DND-41 (cell line): ENCODE measurements around the gene SLC40A1.

ENCODE experiments used
- ATAC-seq: fragments of 200-7000 bp; cut with Tn5 transposase; 3 replicates; pipeline ENCODE4 v1.9.1; 2021; ENCODE audit warnings: low read depth; ENCODE audit not compliant: insufficient read depth
- DNase-seq: peaks from one replicate; pipeline ENCODE4 v3.0.0-alpha.2; 2020
- H2AFZ ChIP-seq: 2 replicates; pipeline ENCODE4 v1.6.0; 2012; ENCODE audit warnings: low read depth, low read length
- H3K27ac ChIP-seq: 2 replicates; pipeline ENCODE4 v1.5.1; 2012; ENCODE audit warnings: low read length, inconsistent platforms
- H3K27me3 ChIP-seq: fragments of 200-600 bp; sonication (generic); 2 replicates; pipeline ENCODE4 v1.6.0; 2012; ENCODE audit warnings: low read length, mild to moderate bottlenecking, inconsistent platforms; ENCODE audit not compliant: insufficient read depth, poor library complexity
- H3K36me3 ChIP-seq: 2 replicates; pipeline ENCODE4 v1.5.1; 2012; ENCODE audit warnings: low read length, inconsistent platforms; ENCODE audit not compliant: insufficient read depth
- H3K4me1 ChIP-seq: 2 replicates; pipeline ENCODE4 v1.5.1; 2012; ENCODE audit warnings: mild to moderate bottlenecking, low read length; ENCODE audit not compliant: insufficient read depth
- H3K4me2 ChIP-seq: 2 replicates; pipeline ENCODE4 v1.6.0; 2012; ENCODE audit warnings: mild to moderate bottlenecking, moderate library complexity, low read length, inconsistent platforms; ENCODE audit not compliant: insufficient read depth
- H3K4me3 ChIP-seq, 2 experiments: fragments of 200-600 bp in 1 of 2; shearing (Covaris generic) in 1 of 2; 2 replicates each; pipeline ENCODE4 v1.5.1; 2012 to 2016; ENCODE audit warnings: inconsistent platforms in 2 of 2, low read length in 2 of 2, mild to moderate bottlenecking in 2 of 2, low read depth in 1 of 2, moderate library complexity in 1 of 2
- H3K79me2 ChIP-seq: 2 replicates; pipeline ENCODE4 v1.6.0; 2012; ENCODE audit warnings: low read length, inconsistent platforms; ENCODE audit not compliant: insufficient read depth
- H3K9ac ChIP-seq: 2 replicates; pipeline ENCODE4 v1.6.0; 2012; ENCODE audit warnings: low read depth, mild to moderate bottlenecking, inconsistent platforms, low read length, moderate library complexity
- H3K9me3 ChIP-seq: 2 replicates; pipeline ENCODE4 v1.5.1; 2012; ENCODE audit warnings: low read length, moderate library complexity, mild to moderate bottlenecking, inconsistent platforms; ENCODE audit not compliant: insufficient read depth, severe bottlenecking
- H4K20me1 ChIP-seq: 2 replicates; pipeline ENCODE4 v1.6.0; 2012; ENCODE audit warnings: low read length; ENCODE audit not compliant: insufficient read depth
- CTCF ChIP-seq: IDR thresholded peaks from 2 replicates; pipeline ENCODE4 v1.5.1; 2012; ENCODE audit warnings: borderline replicate concordance, low read length, moderate library complexity, mild to moderate bottlenecking; ENCODE audit not compliant: poor library complexity, severe bottlenecking; ENCODE audit errors: extremely low read depth
- EZH2 ChIP-seq: IDR thresholded peaks from 3 replicates; pipeline ENCODE4 v1.6.1; 2012; ENCODE audit warnings: borderline replicate concordance, low read depth, mild to moderate bottlenecking, moderate library complexity, low read length, inconsistent platforms; ENCODE audit not compliant: severe bottlenecking

The SLC40A1 gene

DNA sequence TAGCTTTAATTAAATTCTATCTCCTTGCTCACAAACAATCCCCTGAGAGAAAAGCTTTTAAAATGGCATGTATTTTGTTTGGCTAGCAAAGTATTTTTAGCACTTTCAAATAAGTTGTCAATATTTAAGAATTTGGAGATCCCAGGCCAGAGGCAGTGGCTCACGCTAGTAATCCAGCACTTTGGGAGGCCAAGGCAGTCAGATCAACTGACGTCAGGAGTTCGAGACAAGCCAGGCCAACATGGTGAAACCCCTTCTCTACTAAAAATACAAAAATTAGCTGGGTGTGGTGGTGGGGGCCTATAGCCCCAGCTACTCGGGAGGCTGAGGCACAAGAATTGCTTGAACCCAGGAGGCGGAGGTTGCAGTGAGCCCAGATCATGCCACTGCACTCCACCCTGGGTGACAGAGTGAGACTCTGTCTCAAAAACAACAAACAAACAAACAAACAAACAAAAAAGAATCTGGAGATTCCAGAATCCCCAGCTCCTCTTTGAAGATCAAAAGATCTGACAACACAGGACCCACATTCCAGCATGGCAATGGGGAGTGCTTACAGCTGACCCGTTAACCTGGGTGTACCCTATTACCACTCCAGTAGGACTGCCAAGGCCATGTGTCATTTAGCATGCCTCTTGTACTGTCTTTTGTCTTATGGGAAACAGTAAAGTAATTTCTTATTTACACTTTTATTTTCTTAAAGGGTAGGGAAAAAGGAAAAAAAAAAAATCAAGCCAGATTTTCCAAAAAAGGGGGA lies 21.9 kb downstream of the SLC40A1 start:
- DNase-seq (no peak), ATAC-seq (no peak)
- Histone ChIP-seq H3K4me1 (peaks cover 18% of the 10 kb centered on the region), H3K27ac (no peak overlapping the region), H3K36me3 (peaks cover 37% of the 10 kb centered on the region), H4K20me1 (no peaks in the 10 kb centered on the region), H3K27me3 (no peaks in the 10 kb centered on the region), H3K4me2 (no peak overlapping the region), H2AFZ (no peak overlapping the region), H3K9ac (no peak overlapping the region), H3K4me3 (no peak overlapping the region), H3K9me3 (no peaks in the 10 kb centered on the region), H3K79me2 (peaks cover 1% of the 10 kb centered on the region; the same call in 1 of the 2 replicates)
- TF ChIP-seq EZH2 (no peak), CTCF (no peak)

GRCh38 chr2:189557373-189557772 lies 23.2 kb downstream of the SLC40A1 start:
- no peak overlapping the region for H3K4me2 ChIP-seq
- H3K36me3 ChIP-seq = peaks cover 26% of the 10 kb centered on the region
- no peak for ATAC-seq
- no peaks in the 10 kb centered on the region for H4K20me1 ChIP-seq
- H3K9ac ChIP-seq = no peak overlapping the region
- no peaks in the 10 kb centered on the region for H3K79me2 ChIP-seq
- no peak overlapping the region for H3K4me3 ChIP-seq
- no peak for DNase-seq
- no peak overlapping the region for H3K27ac ChIP-seq
- no peak overlapping the region for H2AFZ ChIP-seq
- no peaks in the 10 kb centered on the region for H3K27me3 ChIP-seq
- no peak for TF ChIP-seq EZH2
- no peak for TF ChIP-seq CTCF
- H3K9me3 ChIP-seq = no peaks in the 10 kb centered on the region
- H3K4me1 ChIP-seq = peaks cover 11% of the 10 kb centered on the region

DNA sequence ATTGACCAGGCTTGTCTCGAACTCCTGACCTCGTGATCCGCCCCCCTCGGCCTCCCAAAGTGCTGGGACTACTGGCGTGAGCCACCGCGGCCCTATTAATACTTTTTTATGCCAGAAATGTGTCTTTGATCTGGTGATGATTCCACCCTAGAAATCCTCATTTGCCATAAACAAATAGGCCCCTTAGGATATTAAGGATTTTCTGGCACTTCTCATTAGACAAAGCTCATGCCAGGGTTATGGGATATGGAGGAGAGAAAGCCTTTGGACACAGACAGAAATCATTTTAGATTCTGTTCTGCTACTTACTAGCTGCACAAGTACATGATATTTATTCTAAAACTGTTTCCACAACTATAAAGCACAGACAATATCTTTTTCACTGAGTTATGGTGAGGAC lies 24.1 kb downstream of the SLC40A1 start:
- no peak for DNase-seq
- Histone ChIP-seq H3K79me2 (no peaks in the 10 kb centered on the region), H3K4me3 (no peak overlapping the region), H3K4me2 (no peak overlapping the region), H3K4me1 (peaks cover 3% of the 10 kb centered on the region), H3K9ac (no peak overlapping the region), H3K27ac (no peak overlapping the region), H3K27me3 (no peaks in the 10 kb centered on the region), H3K36me3 (peaks cover 19% of the 10 kb centered on the region), H4K20me1 (no peaks in the 10 kb centered on the region), H3K9me3 (no peaks in the 10 kb centered on the region), H2AFZ (no peak overlapping the region)
- TF ChIP-seq EZH2 (no peak), CTCF (no peak)
- no peak for ATAC-seq
